ENCODE data around the gene PARP15.
A peak's percentile ranks its signal among the peaks of the same experiment; 100 is the strongest.
"Not testable (repeated sequence)": the region's sequence is repeated elsewhere in the genome, so short reads cannot be mapped to it uniquely, and the experiment has no call there.

The PARP15 gene

GRCh38 chr3:122577409-122578031, at the start of gene PARP15:
PARP15 (plus strand) TSS chr3:122577650; CDS start chr3:122577668, 18 bp downstream.
- no peak for DNase-seq

DNA sequence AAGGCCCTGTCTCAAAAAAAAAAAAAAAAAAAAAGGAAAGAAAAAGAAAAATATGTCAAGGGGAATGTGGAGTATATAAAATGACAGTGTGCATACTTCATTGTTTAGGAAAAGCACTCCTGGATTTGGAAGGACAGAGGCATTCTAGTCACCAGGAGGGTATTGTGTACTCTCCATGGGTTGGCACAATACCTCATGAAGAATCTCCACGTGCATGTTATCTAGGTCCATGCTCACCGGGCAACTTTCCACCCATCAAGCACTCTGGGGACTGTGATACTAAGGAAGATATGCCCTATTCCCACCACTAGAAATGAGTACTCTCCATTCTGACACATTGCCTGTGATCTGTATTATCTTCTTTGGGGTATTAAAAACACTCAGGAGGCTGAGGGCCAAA, 47.3 kb upstream of the PARP15 start:
- DNase-seq = no peak

GRCh38 chr3:122533480-122533879, 44.0 kb upstream of the PARP15 start:
- DNase-seq = no peak

GRCh38 chr3:122533931-122534334, 43.5 kb upstream of the PARP15 start:
- no peak for DNase-seq

- no peak for DNase-seq
Measured at GRCh38 chr3:122535964-122536631, 41.4 kb upstream of the PARP15 start.

GRCh38 chr3:122536632-122537001, 40.8 kb upstream of the PARP15 start:
- DNase-seq = no peak

- no peak for DNase-seq
Measured at GRCh38 chr3:122538956-122539490, 38.4 kb upstream of the PARP15 start.

- DNase-seq = no peak
Measured at GRCh38 chr3:122546151-122546550, 31.3 kb upstream of the PARP15 start.

DNA sequence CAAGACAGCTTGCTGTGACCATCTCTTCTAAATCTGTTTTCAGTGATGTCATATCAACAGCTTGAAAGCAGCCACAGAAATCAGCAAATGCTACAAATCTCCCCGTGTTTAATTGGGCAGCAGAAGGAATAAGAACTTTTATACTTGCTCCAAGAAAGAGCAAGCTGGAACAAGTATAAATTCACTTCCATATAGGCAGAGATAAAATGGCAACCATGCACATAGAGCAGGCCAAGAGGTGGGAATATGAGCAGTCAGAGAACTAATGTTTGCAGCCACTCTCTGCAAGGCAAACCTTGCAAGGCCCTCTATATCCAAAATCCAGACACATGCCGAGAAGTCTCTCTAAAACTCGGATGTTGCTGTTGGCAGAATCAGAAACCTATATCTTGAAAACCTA, 29.4 kb upstream of the PARP15 start:
- DNase-seq = no peak

DNA sequence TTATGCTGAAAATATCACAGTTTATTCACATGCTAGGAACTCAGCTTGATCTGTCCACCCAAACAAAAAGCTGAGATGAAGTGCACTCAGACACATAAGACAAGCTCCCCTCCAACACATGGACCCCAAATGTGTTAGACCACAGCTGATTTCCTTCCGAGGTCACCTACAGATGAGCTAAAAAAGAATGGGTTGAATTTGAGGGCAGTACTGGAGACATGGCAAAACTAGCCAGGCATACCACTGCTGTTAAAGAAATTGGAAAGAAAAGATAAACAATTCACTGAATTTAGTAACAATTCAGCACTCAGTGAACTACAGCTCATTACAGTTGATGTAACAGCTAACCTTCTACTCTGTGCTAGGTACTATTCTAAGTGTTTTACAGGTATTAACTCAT, 28.8 kb upstream of the PARP15 start:
- DNase-seq = no peak

DNA sequence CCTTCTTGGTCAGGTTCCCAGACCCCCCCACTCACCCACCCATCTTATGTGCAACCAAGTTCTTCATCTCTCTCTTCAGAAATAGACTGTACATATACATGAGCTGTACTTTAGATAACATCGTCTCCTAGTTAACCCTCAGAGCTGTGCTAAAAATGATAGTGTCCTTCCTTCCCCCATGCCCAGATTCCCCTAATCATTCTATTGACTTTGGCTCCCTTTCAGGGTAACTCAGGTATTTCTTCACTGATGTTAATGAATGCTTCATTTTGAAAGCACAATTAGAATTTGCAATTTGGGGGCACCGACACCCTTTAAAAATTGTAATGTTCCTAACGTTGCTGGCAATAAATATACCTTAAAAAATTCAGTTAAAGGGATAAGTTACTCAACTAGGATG, 24.3 kb upstream of the PARP15 start:
- DNase-seq = no peak

- no peak for DNase-seq
Measured at GRCh38 chr3:122555275-122556071, 22.0 kb upstream of the PARP15 start.

- no peak for DNase-seq
Measured at GRCh38 chr3:122557356-122557755, 20.1 kb upstream of the PARP15 start.

- DNase-seq = no peak
Measured at GRCh38 chr3:122558605-122559004, 18.8 kb upstream of the PARP15 start.

DNA sequence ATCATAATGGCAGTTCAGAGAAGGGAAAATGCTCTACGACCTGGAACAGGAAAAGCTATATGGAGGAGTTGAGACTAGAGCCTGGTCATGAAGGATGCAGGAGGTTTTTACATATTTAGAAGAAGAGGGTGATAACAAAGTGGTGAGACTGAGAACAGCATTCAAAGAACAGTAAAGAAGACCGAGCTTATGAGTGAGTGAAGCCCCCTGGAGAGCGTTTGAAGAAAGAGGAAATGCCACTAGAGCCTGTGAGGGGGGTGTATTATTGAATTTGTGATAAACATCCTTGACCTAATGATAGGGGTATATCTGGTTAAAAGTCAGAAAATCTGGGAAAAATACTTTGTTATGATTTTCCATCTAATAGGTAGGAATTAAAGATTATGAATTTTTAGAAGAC, 17.5 kb upstream of the PARP15 start:
- DNase-seq = no peak

DNA sequence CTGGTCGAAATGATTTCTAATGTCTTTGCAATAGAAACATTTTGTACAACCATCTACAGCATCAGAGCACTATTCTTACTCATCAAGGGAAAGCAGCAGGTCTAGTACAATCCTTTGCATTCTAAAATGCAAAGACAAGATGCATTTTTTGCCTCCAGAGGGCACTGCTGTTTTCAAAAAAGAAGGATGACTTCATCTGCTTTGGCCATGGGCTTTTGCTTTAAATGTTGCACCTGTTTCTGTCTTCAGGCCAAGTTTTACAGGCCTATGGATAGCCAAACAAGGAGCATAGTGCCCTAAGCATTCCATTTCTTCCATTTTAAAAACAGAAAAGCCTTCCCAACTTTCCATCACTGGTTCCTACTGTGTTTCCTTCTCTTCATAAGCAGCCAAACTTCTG, 16.8 kb upstream of the PARP15 start:
- DNase-seq = peak; percentile 55 to 82

- DNase-seq = no peak
Measured at GRCh38 chr3:122562923-122563716, 14.3 kb upstream of the PARP15 start.

GRCh38 chr3:122563717-122564025, 13.8 kb upstream of the PARP15 start:
- no peak for DNase-seq

DNA sequence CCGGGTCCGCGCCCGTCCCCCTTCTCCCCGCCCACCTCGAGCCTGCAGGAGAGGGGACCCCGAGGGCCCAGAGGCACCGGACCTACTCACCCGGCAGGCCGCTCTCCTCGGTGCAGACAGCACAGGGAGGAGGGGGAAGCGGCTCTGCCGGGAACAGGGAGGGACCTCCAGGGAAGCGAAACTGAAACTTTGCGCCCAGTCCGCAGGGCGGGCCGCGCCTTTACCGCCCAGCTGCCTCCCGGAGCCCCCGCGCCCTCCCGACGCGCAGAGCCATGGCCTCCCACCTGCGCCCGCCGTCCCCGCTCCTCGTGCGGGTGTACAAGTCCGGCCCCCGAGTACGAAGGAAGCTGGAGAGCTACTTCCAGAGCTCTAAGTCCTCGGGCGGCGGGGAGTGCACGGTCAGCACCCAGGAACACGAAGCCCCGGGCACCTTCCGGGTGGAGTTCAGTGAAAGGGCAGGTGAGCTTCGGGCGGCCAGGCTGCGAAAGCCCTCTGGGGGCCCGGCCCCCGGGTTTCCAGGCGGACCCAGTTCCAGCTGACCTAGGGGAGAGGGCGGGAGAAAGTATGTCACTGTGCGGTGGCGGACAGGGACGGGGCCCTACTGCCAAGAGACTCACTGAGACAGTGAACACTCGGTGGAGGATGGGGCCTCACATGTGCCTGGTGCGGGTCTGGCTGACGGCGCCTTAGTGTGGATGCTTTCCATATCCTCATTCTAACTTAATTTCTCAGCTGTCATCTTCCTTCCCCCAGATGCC, 13.1 kb upstream of the PARP15 start, which contains the start of the genes DTX3L and PARP9:
Gene DTX3L, plus strand, starts transcription at position 184 of the 758 bp plus-strand sequence. Its CDS starts 89 bp downstream, at position 273.
Gene PARP9, minus strand, starts transcription at position 146 of the 758 bp plus-strand sequence. CDS start 4,680 bp downstream, outside the sequence.
- peak; percentile 64 to 86 for DNase-seq

- DNase-seq = not testable (repeated sequence)
Measured at GRCh38 chr3:122568131-122568530, 9.3 kb upstream of the PARP15 start.

DNA sequence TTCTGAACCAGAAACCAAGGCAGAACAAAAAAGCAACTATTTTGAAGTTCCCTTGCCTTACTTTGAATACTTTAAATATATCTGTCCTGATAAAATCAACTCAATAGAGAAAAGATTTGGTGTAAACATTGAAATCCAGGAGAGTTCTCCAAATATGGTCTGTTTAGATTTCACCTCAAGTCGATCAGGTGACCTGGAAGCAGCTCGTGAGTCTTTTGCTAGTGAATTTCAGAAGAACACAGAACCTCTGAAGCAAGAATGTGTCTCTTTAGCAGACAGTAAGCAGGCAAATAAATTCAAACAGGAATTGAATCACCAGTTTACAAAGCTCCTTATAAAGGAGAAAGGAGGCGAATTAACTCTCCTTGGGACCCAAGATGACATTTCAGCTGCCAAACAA, 8.7 kb upstream of the PARP15 start:
- DNase-seq = no peak

DNA sequence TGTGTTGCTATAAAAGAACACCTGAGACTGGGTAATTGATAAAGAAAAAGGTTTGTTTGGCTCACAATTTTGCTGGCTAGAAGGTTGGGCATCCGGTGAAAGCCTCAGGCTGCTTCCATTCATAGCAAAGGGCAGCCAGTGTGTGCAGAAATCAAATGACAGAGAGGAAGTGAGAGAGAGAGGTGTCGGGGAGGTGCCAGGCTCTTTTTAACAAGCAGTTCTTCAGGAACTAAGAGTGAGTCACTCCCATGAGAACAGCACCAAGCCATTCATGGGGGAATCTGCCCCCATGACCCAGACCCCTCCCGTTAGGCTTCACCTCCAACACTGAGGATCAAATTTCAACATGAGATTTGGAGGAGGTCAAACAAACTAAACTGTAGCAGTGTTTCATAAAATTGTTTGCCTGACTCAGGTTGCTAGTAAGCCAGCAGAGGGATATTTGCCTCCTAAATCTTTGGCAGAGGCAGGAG, 4.5 kb upstream of the PARP15 start:
- DNase-seq = no peak
